ENCODE measurements around the gene ABI1.

Gene ABI1

GRCh38 chr10:26844396-26844975, 16.3 kb downstream of the ABI1 start:
- no peak overlapping the region for H3K4me3 ChIP-seq (ENCODE audit: control insufficient read depth, low read depth, low read length)
- TF ChIP-seq, protein P1, sequence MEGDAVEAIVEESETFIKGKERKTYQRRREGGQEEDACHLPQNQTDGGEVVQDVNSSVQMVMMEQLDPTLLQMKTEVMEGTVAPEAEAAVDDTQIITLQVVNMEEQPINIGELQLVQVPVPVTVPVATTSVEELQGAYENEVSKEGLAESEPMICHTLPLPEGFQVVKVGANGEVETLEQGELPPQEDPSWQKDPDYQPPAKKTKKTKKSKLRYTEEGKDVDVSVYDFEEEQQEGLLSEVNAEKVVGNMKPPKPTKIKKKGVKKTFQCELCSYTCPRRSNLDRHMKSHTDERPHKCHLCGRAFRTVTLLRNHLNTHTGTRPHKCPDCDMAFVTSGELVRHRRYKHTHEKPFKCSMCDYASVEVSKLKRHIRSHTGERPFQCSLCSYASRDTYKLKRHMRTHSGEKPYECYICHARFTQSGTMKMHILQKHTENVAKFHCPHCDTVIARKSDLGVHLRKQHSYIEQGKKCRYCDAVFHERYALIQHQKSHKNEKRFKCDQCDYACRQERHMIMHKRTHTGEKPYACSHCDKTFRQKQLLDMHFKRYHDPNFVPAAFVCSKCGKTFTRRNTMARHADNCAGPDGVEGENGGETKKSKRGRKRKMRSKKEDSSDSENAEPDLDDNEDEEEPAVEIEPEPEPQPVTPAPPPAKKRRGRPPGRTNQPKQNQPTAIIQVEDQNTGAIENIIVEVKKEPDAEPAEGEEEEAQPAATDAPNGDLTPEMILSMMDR (conservative IDR thresholded peaks at IDR 0.05; ENCODE audit: control insufficient read depth, insufficient read depth, low read depth, low read length), result no peak
- DNase-seq (ENCODE audit: low read depth), result no peak

GRCh38 chr10:26843736-26844135, 17.0 kb downstream of the ABI1 start:
- H3K4me3 ChIP-seq (ENCODE audit: control insufficient read depth, low read depth, low read length), result no peak overlapping the region
- TF ChIP-seq, protein P1 (conservative IDR thresholded peaks at IDR 0.05; ENCODE audit: control insufficient read depth, insufficient read depth, low read depth, low read length), result no peak
- DNase-seq (ENCODE audit: low read depth), result no peak

DNA sequence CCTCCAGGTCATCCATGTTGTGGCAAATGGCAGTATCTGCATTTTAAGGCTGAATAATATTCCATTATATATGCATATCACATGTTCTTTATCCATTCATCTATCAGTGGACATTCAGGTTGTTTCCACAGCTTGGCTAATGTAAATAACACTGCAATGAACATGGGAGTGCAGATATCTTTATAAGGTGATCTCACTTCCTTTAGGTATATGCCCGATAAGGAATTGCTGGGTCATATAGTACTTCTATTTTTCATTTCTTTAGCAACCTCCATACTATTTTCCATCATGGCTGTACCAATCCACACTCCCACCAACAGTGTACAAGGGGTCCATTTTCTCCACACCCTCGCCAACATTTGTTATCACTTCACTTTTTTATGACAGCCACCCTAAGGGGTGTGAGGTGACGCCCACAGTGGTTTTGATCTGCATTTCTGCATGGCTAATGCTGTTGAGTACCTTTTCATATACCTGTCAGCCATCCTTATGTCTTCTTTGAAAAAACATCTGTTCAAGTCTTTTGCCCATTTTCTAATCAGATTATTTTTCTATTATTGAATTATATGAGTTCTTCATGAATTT, 18.9 kb downstream of the ABI1 start:
- H3K4me3 ChIP-seq (ENCODE audit: control insufficient read depth, low read depth, low read length), result no peak overlapping the region
- DNase-seq (ENCODE audit: low read depth), result no peak
- TF ChIP-seq, protein P1 (conservative IDR thresholded peaks at IDR 0.05; ENCODE audit: control insufficient read depth, insufficient read depth, low read depth, low read length), result no peak

DNA sequence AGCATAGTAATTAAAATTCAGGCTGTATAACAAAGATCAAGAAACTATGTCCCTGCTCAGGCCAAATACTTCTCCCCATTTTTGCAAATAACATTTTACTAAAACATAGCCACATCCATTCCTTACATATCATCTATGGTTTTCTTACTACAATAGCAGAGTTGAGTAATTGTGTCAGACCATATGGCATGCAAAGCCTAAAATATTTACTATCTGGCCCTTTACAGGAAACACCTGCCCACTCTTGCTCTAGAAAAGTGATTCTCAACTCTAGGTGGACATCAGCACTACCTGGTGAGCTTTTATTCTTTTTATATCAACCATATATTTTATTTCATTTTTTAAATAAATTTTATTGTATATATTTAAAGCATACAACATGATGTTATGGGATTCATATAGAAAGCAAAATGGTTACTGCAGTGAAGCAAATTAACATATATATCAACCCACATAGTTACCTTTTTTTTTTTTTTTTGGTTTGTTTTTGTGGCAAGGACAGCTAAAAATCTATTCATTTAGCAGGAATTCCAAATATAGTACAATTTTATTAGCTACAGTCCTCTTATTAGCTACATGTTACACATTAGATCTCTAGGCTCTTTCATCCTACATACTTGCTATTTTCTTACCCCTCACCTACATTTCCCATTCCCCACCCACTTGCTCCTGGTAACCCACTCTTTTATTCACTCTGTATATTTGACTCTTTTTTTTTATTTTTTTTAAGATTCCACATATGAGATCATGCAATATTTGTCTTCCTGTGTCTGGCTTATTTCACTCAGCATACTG, 19.6 kb downstream of the ABI1 start:
- no peak overlapping the region for H3K4me3 ChIP-seq (ENCODE audit: control insufficient read depth, low read depth, low read length)
- DNase-seq (ENCODE audit: low read depth), result no peak
- TF ChIP-seq, protein P1 (conservative IDR thresholded peaks at IDR 0.05; ENCODE audit: control insufficient read depth, insufficient read depth, low read depth, low read length), result no peak

GRCh38 chr10:26839966-26840627, 20.7 kb downstream of the ABI1 start:
- TF ChIP-seq, protein P1 (conservative IDR thresholded peaks at IDR 0.05; ENCODE audit: control insufficient read depth, insufficient read depth, low read depth, low read length), result no peak
- H3K4me3 ChIP-seq (ENCODE audit: control insufficient read depth, low read depth, low read length), result no peak overlapping the region
- peak; percentile 78 for DNase-seq (ENCODE audit: low read depth)

GRCh38 chr10:26837139-26837538, 23.6 kb downstream of the ABI1 start:
- DNase-seq (ENCODE audit: low read depth), result no peak
- H3K4me3 ChIP-seq (ENCODE audit: control insufficient read depth, low read depth, low read length), result no peak overlapping the region
- TF ChIP-seq, protein P1 (conservative IDR thresholded peaks at IDR 0.05; ENCODE audit: control insufficient read depth, insufficient read depth, low read depth, low read length), result no peak
